HL-60 (cell line): ENCODE measurements around the gene STS.

ENCODE experiments used
- DNase-seq, 2 experiments: peaks; one replicate each; pipeline ENCODE4 v3.0.0-alpha.2; 2010 to 2020; ENCODE audit warnings: low read depth in 1 of 2, low spot score in 1 of 2
- H3K27ac ChIP-seq: fragments of 250-450 bp; sonication (Bioruptor Pico); replicated peaks from 2 replicates; pipeline ENCODE4 v1.5.1; 2020; ENCODE audit warnings: mild to moderate bottlenecking, moderate library complexity
- H3K27me3 ChIP-seq: fragments of 250-450 bp; sonication (Bioruptor Pico); 2 replicates; pipeline ENCODE4 v1.5.1; 2021; ENCODE audit warnings: mild to moderate bottlenecking, moderate library complexity; ENCODE audit not compliant: insufficient read depth, poor library complexity, severe bottlenecking
- H3K4me3 ChIP-seq: replicated peaks from 2 replicates; pipeline ENCODE4 v1.5.1; 2011; ENCODE audit warnings: mild to moderate bottlenecking, control low read depth, low read length; ENCODE audit not compliant: insufficient read depth
- GABPA ChIP-seq: IDR thresholded peaks from 2 replicates; pipeline ENCODE4 v1.6.1; 2012; ENCODE audit warnings: low read depth
- POLR2AphosphoS5 ChIP-seq: IDR thresholded peaks from 2 replicates; pipeline ENCODE4 v1.6.1; 2012; ENCODE audit warnings: low read depth
- SPI1 ChIP-seq: IDR thresholded peaks from 2 replicates; pipeline ENCODE4 v1.6.1; 2012; ENCODE audit warnings: low read depth, mild to moderate bottlenecking, borderline replicate concordance
- TF ChIP-seq, protein P1 (sequence below): IDR thresholded peaks from 2 replicates; pipeline ENCODE4 v1.6.1; 2012; ENCODE audit warnings: low read depth; ENCODE audit not compliant: insufficient replicate concordance
- TF ChIP-seq, protein P2 (sequence below): IDR thresholded peaks from one replicate; pipeline ENCODE4 v1.5.1; 2011; ENCODE audit warnings: low read length, control low read depth, inconsistent platforms; ENCODE audit not compliant: insufficient read depth

The STS gene

DNA sequence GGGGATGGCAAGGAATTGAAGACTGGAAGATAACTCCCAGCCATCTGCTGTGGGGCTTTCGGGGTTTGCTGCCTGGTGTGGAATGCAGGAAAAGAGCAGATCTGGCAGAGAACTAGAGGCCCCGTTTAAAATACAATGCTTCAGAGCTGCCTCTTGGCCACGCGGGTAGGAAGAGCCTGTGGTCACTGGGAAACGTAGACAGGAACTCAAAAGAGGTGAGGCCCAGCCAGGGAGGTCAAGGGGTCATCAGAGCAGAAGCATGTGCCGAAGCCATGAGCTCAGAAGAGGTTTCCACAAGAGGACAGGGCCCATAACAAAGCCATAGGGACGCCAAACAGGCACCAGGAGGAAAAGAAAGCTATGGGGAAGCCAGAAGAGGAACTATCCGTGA, 14.5 kb upstream of the STS start:
- Histone ChIP-seq H3K27ac (0 out of 2 replicates have a peak overlapping the region, but pooled peaks have one; percentile 20), H3K27me3 (no peaks in the 10 kb centered on the region), H3K4me3 (no peak overlapping the region)
- TF ChIP-seq SPI1: no peak
- TF ChIP-seq, protein P1, sequence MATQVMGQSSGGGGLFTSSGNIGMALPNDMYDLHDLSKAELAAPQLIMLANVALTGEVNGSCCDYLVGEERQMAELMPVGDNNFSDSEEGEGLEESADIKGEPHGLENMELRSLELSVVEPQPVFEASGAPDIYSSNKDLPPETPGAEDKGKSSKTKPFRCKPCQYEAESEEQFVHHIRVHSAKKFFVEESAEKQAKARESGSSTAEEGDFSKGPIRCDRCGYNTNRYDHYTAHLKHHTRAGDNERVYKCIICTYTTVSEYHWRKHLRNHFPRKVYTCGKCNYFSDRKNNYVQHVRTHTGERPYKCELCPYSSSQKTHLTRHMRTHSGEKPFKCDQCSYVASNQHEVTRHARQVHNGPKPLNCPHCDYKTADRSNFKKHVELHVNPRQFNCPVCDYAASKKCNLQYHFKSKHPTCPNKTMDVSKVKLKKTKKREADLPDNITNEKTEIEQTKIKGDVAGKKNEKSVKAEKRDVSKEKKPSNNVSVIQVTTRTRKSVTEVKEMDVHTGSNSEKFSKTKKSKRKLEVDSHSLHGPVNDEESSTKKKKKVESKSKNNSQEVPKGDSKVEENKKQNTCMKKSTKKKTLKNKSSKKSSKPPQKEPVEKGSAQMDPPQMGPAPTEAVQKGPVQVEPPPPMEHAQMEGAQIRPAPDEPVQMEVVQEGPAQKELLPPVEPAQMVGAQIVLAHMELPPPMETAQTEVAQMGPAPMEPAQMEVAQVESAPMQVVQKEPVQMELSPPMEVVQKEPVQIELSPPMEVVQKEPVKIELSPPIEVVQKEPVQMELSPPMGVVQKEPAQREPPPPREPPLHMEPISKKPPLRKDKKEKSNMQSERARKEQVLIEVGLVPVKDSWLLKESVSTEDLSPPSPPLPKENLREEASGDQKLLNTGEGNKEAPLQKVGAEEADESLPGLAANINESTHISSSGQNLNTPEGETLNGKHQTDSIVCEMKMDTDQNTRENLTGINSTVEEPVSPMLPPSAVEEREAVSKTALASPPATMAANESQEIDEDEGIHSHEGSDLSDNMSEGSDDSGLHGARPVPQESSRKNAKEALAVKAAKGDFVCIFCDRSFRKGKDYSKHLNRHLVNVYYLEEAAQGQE: no peak
- DNase-seq: peak; percentile 6 to 29

DNA sequence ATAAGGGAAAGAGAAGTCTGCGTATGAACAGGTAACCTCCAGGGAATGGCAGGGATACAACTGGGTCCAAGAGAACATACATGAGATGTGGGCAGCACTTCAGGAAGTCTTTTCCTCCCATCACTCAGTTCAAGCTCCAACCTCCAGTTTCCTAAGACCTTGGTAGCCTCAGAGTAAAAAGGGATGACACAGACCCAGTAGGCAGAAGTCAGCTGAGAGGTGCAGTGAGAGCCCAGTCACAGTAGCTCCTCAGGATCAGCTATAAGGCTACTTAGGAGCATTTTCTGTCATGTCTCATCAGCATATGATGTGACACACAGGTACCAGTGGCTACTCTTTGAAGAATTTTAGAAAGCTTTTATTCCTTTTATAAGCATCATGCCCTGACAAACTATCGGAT, 12.5 kb upstream of the STS start:
- TF ChIP-seq, protein P1: no peak
- TF ChIP-seq GABPA: no peak
- TF ChIP-seq, protein P2, sequence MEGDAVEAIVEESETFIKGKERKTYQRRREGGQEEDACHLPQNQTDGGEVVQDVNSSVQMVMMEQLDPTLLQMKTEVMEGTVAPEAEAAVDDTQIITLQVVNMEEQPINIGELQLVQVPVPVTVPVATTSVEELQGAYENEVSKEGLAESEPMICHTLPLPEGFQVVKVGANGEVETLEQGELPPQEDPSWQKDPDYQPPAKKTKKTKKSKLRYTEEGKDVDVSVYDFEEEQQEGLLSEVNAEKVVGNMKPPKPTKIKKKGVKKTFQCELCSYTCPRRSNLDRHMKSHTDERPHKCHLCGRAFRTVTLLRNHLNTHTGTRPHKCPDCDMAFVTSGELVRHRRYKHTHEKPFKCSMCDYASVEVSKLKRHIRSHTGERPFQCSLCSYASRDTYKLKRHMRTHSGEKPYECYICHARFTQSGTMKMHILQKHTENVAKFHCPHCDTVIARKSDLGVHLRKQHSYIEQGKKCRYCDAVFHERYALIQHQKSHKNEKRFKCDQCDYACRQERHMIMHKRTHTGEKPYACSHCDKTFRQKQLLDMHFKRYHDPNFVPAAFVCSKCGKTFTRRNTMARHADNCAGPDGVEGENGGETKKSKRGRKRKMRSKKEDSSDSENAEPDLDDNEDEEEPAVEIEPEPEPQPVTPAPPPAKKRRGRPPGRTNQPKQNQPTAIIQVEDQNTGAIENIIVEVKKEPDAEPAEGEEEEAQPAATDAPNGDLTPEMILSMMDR: no peak
- Histone ChIP-seq H3K27ac (no peak overlapping the region), H3K4me3 (no peak overlapping the region), H3K27me3 (no peaks in the 10 kb centered on the region)
- DNase-seq: no peak

DNA sequence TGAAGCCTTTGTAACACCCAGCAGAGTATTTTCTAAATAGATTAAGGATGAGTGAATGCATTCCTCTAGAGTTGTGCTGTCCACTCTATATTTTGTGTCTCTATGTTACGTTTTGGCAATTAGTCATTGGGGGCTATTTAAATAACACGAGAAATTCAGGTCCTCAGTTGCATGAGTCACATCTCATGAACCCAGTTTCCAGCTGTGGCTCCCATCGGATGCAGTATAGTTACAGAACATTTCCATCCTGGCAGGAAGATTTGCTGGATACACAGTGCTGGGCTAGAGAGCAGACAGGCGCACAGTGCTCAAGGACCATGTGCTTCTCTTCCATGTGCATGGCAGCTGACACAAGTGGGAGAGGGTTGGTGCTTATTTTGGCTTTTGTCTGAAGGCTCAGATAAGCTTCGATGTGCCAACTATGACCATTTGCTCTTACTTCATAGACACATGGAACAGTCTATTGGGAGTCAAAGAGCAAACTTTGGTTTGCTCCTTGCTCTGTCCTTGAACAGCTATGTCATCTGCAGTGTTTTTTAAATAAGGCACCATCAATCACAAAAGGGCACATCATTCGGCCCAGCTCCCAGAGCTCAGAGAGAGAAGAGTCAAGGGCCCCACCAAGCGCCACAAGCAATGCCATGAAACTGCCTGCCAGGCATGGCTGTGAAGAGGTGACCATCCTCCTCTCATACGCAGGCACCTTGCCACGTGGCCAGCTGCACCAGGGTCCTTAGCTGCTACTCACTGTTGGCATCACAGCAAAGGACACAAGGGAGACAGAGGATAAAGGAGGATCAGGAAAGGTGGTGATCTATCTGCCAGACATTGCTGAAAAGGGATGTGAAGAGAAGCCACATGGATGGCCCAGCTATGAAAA, 8.1 kb upstream of the STS start:
- Histone ChIP-seq H3K27me3 (no peaks in the 10 kb centered on the region), H3K4me3 (no peak overlapping the region), H3K27ac (no peak overlapping the region)
- DNase-seq: no peak
- TF ChIP-seq POLR2AphosphoS5 (no peak), SPI1 (no peak), GABPA (no peak)
- TF ChIP-seq, protein P1: no peak
- TF ChIP-seq, protein P2: no peak
